ENCODE measurements around the gene FIBCD1.

FIBCD1 gene

GRCh38 chr9:130948266-130948665 is 9.2 kb upstream of the FIBCD1 start:
- no peak overlapping the region for H3K4me2 ChIP-seq
- no peaks in the 10 kb centered on the region for H3K36me3 ChIP-seq
- H4K20me1 ChIP-seq = no peaks in the 10 kb centered on the region; a peak in 1 of 22 replicates
- H3K9me3 ChIP-seq (replicated peaks in 1 of 11) = peaks cover 0 to 11% (median 6%) of the 10 kb centered on the region in 11 experiments; a peak in 9 of 22 replicates
- TF ChIP-seq Cebpa-rat (IDR thresholded peaks at IDR 0.05) = no peak
- H3K27me3 ChIP-seq = no peaks in the 10 kb centered on the region
- H3K9ac ChIP-seq = no peak overlapping the region
- no peak overlapping the region for H3K27ac ChIP-seq
- peaks cover 0 to 7% (median 0%) of the 10 kb centered on the region in 10 experiments; a peak in 1 of 20 replicates for H3K4me1 ChIP-seq
- no peak overlapping the region for H3K4me3 ChIP-seq

DNA sequence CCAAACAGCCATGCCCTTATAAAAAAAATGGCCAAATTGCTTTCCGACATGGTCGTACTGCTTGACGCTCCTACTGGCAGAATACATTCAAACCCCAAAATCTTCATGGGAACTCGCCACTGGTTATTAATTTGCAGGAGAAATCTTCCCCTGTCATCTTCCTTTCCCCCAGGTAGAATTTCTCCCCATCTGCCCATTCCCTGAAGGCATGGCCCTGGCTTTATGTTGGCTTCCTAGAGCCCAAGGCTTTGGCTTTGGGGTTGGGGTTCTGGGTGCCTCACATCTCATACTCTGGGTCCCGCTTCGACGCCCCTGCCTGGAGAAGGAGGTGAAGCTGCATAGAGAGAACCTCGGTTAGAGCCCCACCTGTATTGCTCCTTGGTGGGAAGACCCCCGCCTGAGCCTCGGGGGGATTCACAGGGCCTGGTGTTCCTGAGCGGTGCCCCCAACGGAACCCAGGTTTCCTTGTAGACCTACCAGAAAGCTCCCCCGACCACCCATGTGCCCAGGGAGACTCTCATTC is 8.6 kb upstream of the FIBCD1 start:
- Histone ChIP-seq H3K4me3 (no peak overlapping the region), H3K4me2 (no peak overlapping the region), H3K9ac (no peak overlapping the region), H3K27me3 (no peaks in the 10 kb centered on the region; a peak in 1 of 22 replicates), H3K27ac (no peak overlapping the region), H3K4me1 (peaks cover 0 to 7% (median 0%) of the 10 kb centered on the region in 10 experiments; a peak in 1 of 20 replicates), H3K9me3 (replicated peaks in 1 of 11) (peaks cover 0 to 11% (median 6%) of the 10 kb centered on the region in 11 experiments; a peak in 9 of 22 replicates), H4K20me1 (no peaks in the 10 kb centered on the region; a peak in 1 of 22 replicates), H3K36me3 (no peaks in the 10 kb centered on the region)
- no peak for TF ChIP-seq Cebpa-rat (IDR thresholded peaks at IDR 0.05)

GRCh38 chr9:130946766-130947617 is 7.9 kb upstream of the FIBCD1 start:
- peaks cover 0 to under 1% (median 0%) of the 10 kb centered on the region in 11 experiments; a peak in 3 of 22 replicates for H4K20me1 ChIP-seq
- peaks cover 0 to 6% (median under 1%) of the 10 kb centered on the region in 11 experiments; a peak in 7 of 22 replicates for H3K27me3 ChIP-seq
- no peak overlapping the region; a peak in 1 of 22 replicates for H3K4me2 ChIP-seq
- H3K9me3 ChIP-seq (replicated peaks in 1 of 11) = peaks cover 0 to 11% (median 6%) of the 10 kb centered on the region in 11 experiments; a peak in 9 of 22 replicates
- no peak for TF ChIP-seq Cebpa-rat (IDR thresholded peaks at IDR 0.05)
- no peak overlapping the region for H3K4me3 ChIP-seq
- H3K9ac ChIP-seq = no peak overlapping the region
- H3K36me3 ChIP-seq = no peaks in the 10 kb centered on the region
- no peak overlapping the region for H3K27ac ChIP-seq
- peaks cover 0 to 7% (median 0%) of the 10 kb centered on the region in 10 experiments; a peak in 1 of 20 replicates for H3K4me1 ChIP-seq

GRCh38 chr9:130945173-130945572 is 6.1 kb upstream of the FIBCD1 start:
- Histone ChIP-seq H3K27ac (no peak overlapping the region), H3K9ac (no peak overlapping the region), H3K4me1 (peaks cover 0 to 7% (median 0%) of the 10 kb centered on the region in 10 experiments; a peak in 2 of 20 replicates), H3K27me3 (peaks cover 10 to 24% (median 18%) of the 10 kb centered on the region in 11 experiments), H4K20me1 (peaks cover 0 to 18% (median 8%) of the 10 kb centered on the region in 11 experiments; a peak in 15 of 22 replicates), H3K4me3 (no peak overlapping the region), H3K4me2 (no peak overlapping the region), H3K9me3 (replicated peaks in 1 of 11) (peaks cover 0 to 10% (median 6%) of the 10 kb centered on the region in 11 experiments; a peak in 9 of 22 replicates), H3K36me3 (no peaks in the 10 kb centered on the region)
- no peak for TF ChIP-seq Cebpa-rat (IDR thresholded peaks at IDR 0.05)

DNA sequence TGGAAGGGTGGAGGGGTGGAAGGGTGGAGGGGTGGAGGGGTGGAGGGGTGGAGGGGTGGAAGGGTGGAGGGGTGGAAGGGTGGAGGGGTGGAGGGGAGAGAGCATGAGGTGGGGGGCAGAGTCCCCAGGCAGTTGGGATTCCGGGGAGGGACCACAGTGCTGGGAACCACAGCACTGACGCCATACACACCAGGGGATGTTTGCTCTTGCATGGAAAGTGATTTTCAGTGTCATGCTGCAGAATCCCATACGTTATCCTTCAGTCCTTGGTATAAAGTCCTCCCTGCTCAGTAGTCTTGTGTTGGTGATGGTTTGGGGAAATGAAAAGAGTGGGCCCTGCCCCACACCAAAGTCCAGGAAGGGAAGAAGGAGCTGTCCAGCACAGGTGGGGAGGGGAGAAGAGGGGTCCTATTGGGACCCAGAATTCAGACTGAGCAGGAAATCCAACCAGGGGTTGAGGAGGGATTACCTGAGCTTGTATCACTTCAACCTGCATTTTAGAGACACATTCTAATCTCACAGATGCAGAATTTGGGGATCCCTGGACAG is 5.5 kb upstream of the FIBCD1 start:
- H4K20me1 ChIP-seq = peaks cover 0 to 22% (median 12%) of the 10 kb centered on the region in 11 experiments; a peak in 15 of 22 replicates
- H3K36me3 ChIP-seq = no peaks in the 10 kb centered on the region
- H3K27me3 ChIP-seq = peaks cover 16 to 30% (median 24%) of the 10 kb centered on the region in 11 experiments
- H3K4me1 ChIP-seq = peaks cover 0 to 8% (median under 1%) of the 10 kb centered on the region in 10 experiments; a peak in 12 of 20 replicates
- no peak overlapping the region for H3K4me3 ChIP-seq
- TF ChIP-seq Cebpa-rat (IDR thresholded peaks at IDR 0.05) = no peak
- no peak overlapping the region for H3K27ac ChIP-seq
- H3K9me3 ChIP-seq (replicated peaks in 1 of 11) = peaks cover 0 to 4% (median 2%) of the 10 kb centered on the region in 11 experiments; a peak in 8 of 22 replicates
- no peak overlapping the region for H3K4me2 ChIP-seq
- H3K9ac ChIP-seq = no peak overlapping the region

DNA sequence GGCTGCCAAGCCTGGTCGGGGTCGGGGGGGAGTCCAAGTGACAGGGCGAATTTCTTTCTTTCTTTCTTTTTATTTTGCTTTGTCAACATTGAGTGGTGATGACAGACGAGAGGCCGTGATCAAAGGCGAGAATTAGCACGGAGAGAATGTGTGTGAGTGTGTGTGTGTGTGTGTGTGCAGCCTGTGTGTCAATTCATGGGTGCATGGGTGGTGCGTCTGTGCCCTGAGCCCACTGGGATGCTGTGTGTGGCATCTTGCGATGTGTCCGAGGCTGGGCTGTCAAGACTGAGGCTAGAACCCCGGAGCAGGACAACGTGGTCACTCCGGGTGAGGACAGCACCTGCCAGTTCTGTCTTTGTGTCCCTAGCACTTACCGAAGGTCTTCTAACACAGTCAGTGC is 4.7 kb upstream of the FIBCD1 start:
- no peak for TF ChIP-seq Cebpa-rat (IDR thresholded peaks at IDR 0.05)
- peaks cover 4 to 13% (median 8%) of the 10 kb centered on the region in 10 experiments; a peak in 17 of 20 replicates for H3K4me1 ChIP-seq
- no peak overlapping the region for H3K27ac ChIP-seq
- no peak overlapping the region for H3K4me2 ChIP-seq
- H3K4me3 ChIP-seq = no peak overlapping the region
- peaks cover 24 to 38% (median 32%) of the 10 kb centered on the region in 11 experiments for H3K27me3 ChIP-seq
- H4K20me1 ChIP-seq = peaks cover 0 to 27% (median 20%) of the 10 kb centered on the region in 11 experiments; a peak in 16 of 22 replicates
- no peaks in the 10 kb centered on the region for H3K36me3 ChIP-seq
- no peaks in the 10 kb centered on the region for H3K9me3 ChIP-seq (replicated peaks in 1 of 11)
- no peak overlapping the region for H3K9ac ChIP-seq

DNA sequence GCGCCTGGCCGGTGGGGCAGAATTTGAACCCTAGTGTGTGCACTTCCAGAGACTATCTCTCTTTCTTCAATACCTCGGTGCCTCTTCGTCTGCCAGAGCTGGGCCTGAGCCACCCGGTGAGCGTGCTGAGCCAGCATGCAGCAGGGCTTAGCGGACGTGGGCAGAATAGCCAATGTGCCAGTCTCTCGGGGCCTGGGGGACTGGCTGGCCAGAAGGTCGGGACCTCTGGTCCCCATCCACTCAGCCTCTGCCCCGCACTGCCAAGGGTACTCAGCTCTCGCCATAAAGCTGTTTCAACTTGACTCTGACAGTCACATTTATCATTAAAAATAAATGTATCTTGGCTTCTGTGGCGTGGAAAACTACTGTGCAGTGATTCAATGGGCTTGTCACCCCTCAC is 4.2 kb upstream of the FIBCD1 start:
- Histone ChIP-seq H3K27ac (no peak overlapping the region), H3K4me1 (peaks cover 6 to 18% (median 14%) of the 10 kb centered on the region in 10 experiments; a peak in 19 of 20 replicates), H3K36me3 (no peaks in the 10 kb centered on the region), H4K20me1 (peaks cover 0 to 33% (median 26%) of the 10 kb centered on the region in 11 experiments; a peak in 17 of 22 replicates), H3K4me3 (no peak overlapping the region), H3K9me3 (replicated peaks in 1 of 11) (no peaks in the 10 kb centered on the region), H3K9ac (no peak overlapping the region), H3K27me3 (peaks cover 30 to 43% (median 38%) of the 10 kb centered on the region in 11 experiments), H3K4me2 (no peak overlapping the region)
- no peak for TF ChIP-seq Cebpa-rat (IDR thresholded peaks at IDR 0.05)

- Histone ChIP-seq H3K4me3 (no peak overlapping the region), H3K4me2 (no peak overlapping the region), H4K20me1 (peaks cover 0 to 38% (median 31%) of the 10 kb centered on the region in 11 experiments; a peak in 17 of 22 replicates), H3K9me3 (replicated peaks in 1 of 11) (no peaks in the 10 kb centered on the region), H3K4me1 (peaks cover 12 to 23% (median 19%) of the 10 kb centered on the region in 10 experiments), H3K27me3 (peaks cover 35 to 49% (median 43%) of the 10 kb centered on the region in 11 experiments), H3K9ac (no peak overlapping the region), H3K27ac (no peak overlapping the region), H3K36me3 (no peaks in the 10 kb centered on the region)
- TF ChIP-seq Cebpa-rat (IDR thresholded peaks at IDR 0.05) = no peak; a peak in 2 of 22 replicates
Measured at GRCh38 chr9:130942679-130943078, 3.6 kb upstream of the FIBCD1 start.
